GM12878 (cell line): Measurements from ENCODE around the gene LILRB5. TPM values are rescaled to one million over a fixed set of nuclear protein-coding genes. Genes with fewer than 3 reads are reported as not detected.

Experiments used
- ATAC-seq: fragments of 200-7000 bp; cut with Tn5 transposase; 3 replicates; pipeline ENCODE4 v1.9.1; 2020; ENCODE audit warnings: mild to moderate bottlenecking, moderate library complexity
- BruUV-seq: library from RNA; stranded (reverse); fragments of 400-500 nt; replicated peaks from 2 replicates; lab custom pipeline; 2021; lab: Mats Ljungman, UMichigan
- CTCF ChIA-PET: fragments of 300-600 bp; sonication (Branson Sonifier 250); formaldehyde crosslinking; extraction: SDS; loops from one replicate; lab custom pipeline; 2021; ENCODE audit warnings: inconsistent platforms; lab: Yijun Ruan, JAX
- POLR2A ChIA-PET: fragments of 350-600 bp; formaldehyde crosslinking; extraction: SDS; loops from one replicate; lab custom pipeline; 2021; ENCODE audit warnings: inconsistent platforms; lab: Charles Lee
- RAD21 ChIA-PET: fragments of 300-600 bp; sonication (Branson Sonifier 250); formaldehyde crosslinking; loops from one replicate; lab custom pipeline; 2023; ENCODE audit warnings: antibody characterized with exemption; ENCODE audit not compliant: unreplicated experiment; lab: Charles Lee
- SMC1A ChIA-PET: fragments of 300-600 bp; sonication (Branson Sonifier 250); formaldehyde crosslinking; loops from one replicate; lab custom pipeline; 2023; ENCODE audit not compliant: unreplicated experiment, uncharacterized antibody; lab: Charles Lee
- DNase-seq: peaks from one replicate; pipeline ENCODE4 v3.0.0-alpha.2; 2011; ENCODE audit warnings: low read depth, low spot score
- FAIRE-seq: peaks from 3 replicates; lab custom pipeline; 2011; peaks lifted over from hg19 to GRCh38; lab: Jason Lieb, UNC
- H2AFZ ChIP-seq: 2 replicates; pipeline ENCODE4 v1.6.0; 2011; ENCODE audit warnings: low read depth, low read length, control low read depth; ENCODE audit not compliant: control insufficient read depth
- H3K27ac ChIP-seq: 2 replicates; pipeline ENCODE4 v1.5.1; 2011; ENCODE audit warnings: control low read depth; ENCODE audit not compliant: control insufficient read depth, insufficient read depth
- H3K27me3 ChIP-seq, 2 experiments: replicated peaks in 1 of 2; 2 replicates each; pipeline versions ENCODE4 v1.6.0 to v1.6.1; 2011; ENCODE audit warnings: low read length in 1 of 2; ENCODE audit not compliant: control insufficient read depth in 2 of 2, insufficient read depth in 2 of 2
- H3K36me3 ChIP-seq, 2 experiments: 2 replicates each; pipeline ENCODE4 v1.5.1; 2011; ENCODE audit warnings: low read length in 1 of 2; ENCODE audit not compliant: control insufficient read depth in 2 of 2, insufficient read depth in 2 of 2
- H3K4me1 ChIP-seq: 2 replicates; pipeline ENCODE4 v1.6.1; 2011; ENCODE audit warnings: mild to moderate bottlenecking, low read length, moderate library complexity, mixed read lengths; ENCODE audit not compliant: control insufficient read depth, insufficient read depth
- H3K4me2 ChIP-seq: 2 replicates; pipeline ENCODE4 v1.6.0; 2011; ENCODE audit warnings: control low read depth; ENCODE audit not compliant: control insufficient read depth, insufficient read depth
- H3K4me3 ChIP-seq: fragments of 200-600 bp; sonication (generic); 2 replicates; pipeline ENCODE4 v1.5.1; 2016
- H3K79me2 ChIP-seq: 2 replicates; pipeline ENCODE4 v1.6.0; 2011; ENCODE audit warnings: low read length; ENCODE audit not compliant: control insufficient read depth, insufficient read depth
- H3K9ac ChIP-seq: 2 replicates; pipeline ENCODE4 v1.8.0; 2011; ENCODE audit warnings: low read length, control low read depth, mixed read lengths; ENCODE audit not compliant: control insufficient read depth, insufficient read depth
- H3K9me3 ChIP-seq: replicated peaks from 3 replicates; pipeline ENCODE4 v1.5.1; 2011; ENCODE audit warnings: mild to moderate bottlenecking, low read length; ENCODE audit not compliant: control insufficient read depth, insufficient read depth
- H4K20me1 ChIP-seq: 2 replicates; pipeline ENCODE4 v1.6.0; 2011; ENCODE audit not compliant: control insufficient read depth, insufficient read depth
- ATF7 ChIP-seq: fragments of 450-650 bp; IDR thresholded peaks from 2 replicates; pipeline ENCODE4 v1.6.1; 2016; ENCODE audit warnings: low read depth, mild to moderate bottlenecking
- BCL3 ChIP-seq: IDR thresholded peaks from 2 replicates; pipeline ENCODE4 v1.6.1; 2011; ENCODE audit warnings: borderline replicate concordance, low read depth, mild to moderate bottlenecking, moderate library complexity, low read length; ENCODE audit not compliant: insufficient read depth, poor library complexity, severe bottlenecking
- IRF5 ChIP-seq: fragments of 450-650 bp; IDR thresholded peaks from 2 replicates; pipeline ENCODE4 v1.6.1; 2017; ENCODE audit warnings: borderline replicate concordance
- NFIC ChIP-seq: IDR thresholded peaks from 2 replicates; pipeline ENCODE4 v1.6.1; 2012; ENCODE audit warnings: low read depth, mild to moderate bottlenecking, inconsistent platforms, low read length, moderate library complexity
- NFXL1 ChIP-seq: fragments of 450-650 bp; IDR thresholded peaks from 2 replicates; pipeline ENCODE4 v1.6.1; 2017; ENCODE audit warnings: antibody characterized with exemption, mild to moderate bottlenecking, borderline replicate concordance
- NR2F1 ChIP-seq: fragments of 450-650 bp; conservative IDR thresholded peaks from 2 replicates; pipeline ENCODE4 v1.6.1; 2017; ENCODE audit warnings: mild to moderate bottlenecking
- PAX5 ChIP-seq: IDR thresholded peaks from 2 replicates; pipeline ENCODE4 v1.6.1; 2011; ENCODE audit warnings: low read depth, low read length, borderline replicate concordance
- SIX5 ChIP-seq: IDR thresholded peaks from 2 replicates; pipeline ENCODE4 v1.6.1; 2011; ENCODE audit warnings: mild to moderate bottlenecking, low read depth, low read length, moderate library complexity; ENCODE audit not compliant: severe bottlenecking
- SP1 ChIP-seq: IDR thresholded peaks from one replicate; pipeline ENCODE4 v1.6.1; 2011; ENCODE audit warnings: low read depth, low read length
- ZNF207 ChIP-seq: fragments of 450-650 bp; IDR thresholded peaks from 2 replicates; pipeline ENCODE4 v1.6.1; 2014; ENCODE audit warnings: antibody characterized with exemption, mild to moderate bottlenecking, borderline replicate concordance
- ZNF24 ChIP-seq: fragments of 450-650 bp; IDR thresholded peaks from 2 replicates; pipeline ENCODE4 v1.6.1; 2017; ENCODE audit warnings: antibody characterized with exemption, mild to moderate bottlenecking
- ZSCAN29 ChIP-seq: fragments of 450-650 bp; IDR thresholded peaks from 2 replicates; pipeline ENCODE4 v1.6.1; 2017; ENCODE audit warnings: mild to moderate bottlenecking, moderate library complexity
- WGBS: methylation state at CpG from one replicate; pipeline ENCODE4 v1.1.6; 2016; ENCODE audit warnings: low lambda C conversion rate; ENCODE audit not compliant: insufficient replicate concordance, insufficient coverage; ENCODE audit errors: missing lambda C conversion rate; 5-methylcytosine and 5-hydroxymethylcytosine counted together
- in situ Hi-C: fragments of 300-500 bp; cut with MboI; formaldehyde crosslinking; loops from 9 replicates; pipeline ENCODE4 v1.14.3; 2018; ENCODE audit warnings: mixed read lengths
- intact Hi-C: fragments of 100-400 bp; cut with micrococcal nuclease; formaldehyde crosslinking; loops from one replicate; pipeline ENCODE4 v1.14.2; 2022; ENCODE audit not compliant: unreplicated experiment
- polyA plus RNA-seq, 11 experiments: library from polyadenylated mRNA; depleted of rRNA in 4 of 11; unstranded in 6 of 11; stranded (reverse) in 5 of 11; fragments of >200 nt; fragmentation: Nextera tagmentation in 4 of 11; fragmentation: Illumina TruSeq in 1 of 11; extraction: Ambion mirVana in 4 of 11; extraction: Trizol in 1 of 11; gene quantifications; 1 replicate in 1 of 11; 2 replicates in 10 of 11; pipeline versions ENCODE4 v1.2.1 to v1.2.3, GENCODE V29; 2011 to 2016; ENCODE audit warnings: inconsistent platforms in 2 of 11, missing spikeins in 2 of 11, low read depth in 1 of 11
- total RNA-seq, 4 experiments: library from RNA; depleted of rRNA in 3 of 4; stranded (reverse); fragments of >200 nt in 3 of 4; fragmentation: Illumina TruSeq in 1 of 4; extraction: Trizol in 1 of 4; gene quantifications; 2 replicates each; pipeline versions ENCODE4 v1.2.1 to v1.2.3, GENCODE V29; 2013 to 2021

LILRB5 gene
- total and polyA plus RNA-seq, 10 of the 15 experiments (the other 5 are each of a cell fraction or from before 2014, with no cell fraction given): 0.01 to 0.13 TPM; not detected in 8

GRCh38 chr19:54253331-54254194, 3.5 kb downstream of the LILRB5 start (continued):
- TF ChIP-seq IRF5 (no peak), NFIC (no peak), SIX5 (no peak), SP1 (no peak), ZNF207 (no peak), NR2F1 (no peak), ZSCAN29 (no peak), PAX5 (no peak), ZNF24 (no peak), BCL3 (no peak)

GRCh38 chr19:54252845-54253244, 4.2 kb downstream of the LILRB5 start:
- Histone ChIP-seq H3K4me3 (no peak overlapping the region), H3K27me3 (peaks cover 0 to 4% of the 10 kb centered on the region in 2 experiments; a peak in 1 of 4 replicates), H3K9me3 (no peaks in the 10 kb centered on the region), H3K9ac (no peak overlapping the region), H3K4me1 (no peaks in the 10 kb centered on the region; the same call in 1 of the 2 replicates), H3K79me2 (no peaks in the 10 kb centered on the region), H3K36me3 (no peaks in the 10 kb centered on the region), H3K4me2 (no peak overlapping the region), H3K27ac (no peak overlapping the region), H4K20me1 (no peaks in the 10 kb centered on the region), H2AFZ (no peak overlapping the region)
- DNase-seq (no peak), ATAC-seq (no peak), FAIRE-seq (no peak)
- POLR2A ChIA-PET: interaction anchor here (0.6 kb wide), 1 partner anchor 271 kb away, joined by 4 read pairs; no protein-coding TSS in a partner anchor
- intact Hi-C loops: no loop called here
- peak; percentile 47 for TF ChIP-seq ATF7
- TF ChIP-seq NFXL1: no peak
- no TSS peak for BruUV-seq
- RAD21 ChIA-PET: no interaction called here
- in situ Hi-C loops: no loop called here
- WGBS: 32% methylated on average over 11 of the region's 11 CpGs
- CTCF ChIA-PET: interaction anchor here (0.7 kb wide), 1 partner anchor 138 kb away, joined by 3 read pairs; no protein-coding TSS in a partner anchor
- SMC1A ChIA-PET: no interaction called here
